KMS-11 (cell line): Measurements from ENCODE around the gene GNL3L.
"Not testable (repeated sequence)": the region's sequence is repeated elsewhere in the genome, so short reads cannot be mapped to it uniquely, and the experiment has no call there.

ENCODE experiments used
- H2AFZ ChIP-seq: fragments of 200-600 bp; sonication (generic); 2 replicates; pipeline ENCODE4 v1.6.1; 2016; ENCODE audit warnings: antibody characterized with exemption, mixed run types, low read depth
- H3K27ac ChIP-seq: fragments of 200-600 bp; sonication (generic); 2 replicates; pipeline ENCODE4 v1.6.1; 2016; ENCODE audit warnings: mild to moderate bottlenecking, mixed run types
- H3K27me3 ChIP-seq: fragments of 200-600 bp; sonication (generic); 2 replicates; pipeline ENCODE4 v1.6.1; 2017; ENCODE audit warnings: mild to moderate bottlenecking, low read depth, mixed run types, moderate library complexity; ENCODE audit not compliant: insufficient read depth
- H3K36me3 ChIP-seq: fragments of 200-600 bp; sonication (generic); 2 replicates; pipeline ENCODE4 v1.6.1; 2017; ENCODE audit warnings: mild to moderate bottlenecking, mixed run types; ENCODE audit not compliant: insufficient read depth
- H3K4me1 ChIP-seq: fragments of 200-600 bp; sonication (generic); 2 replicates; pipeline ENCODE4 v1.6.1; 2016; ENCODE audit warnings: mild to moderate bottlenecking, low read depth, mixed run types; ENCODE audit not compliant: poor library complexity, severe bottlenecking
- H3K4me2 ChIP-seq: fragments of 200-600 bp; sonication (generic); 2 replicates; pipeline ENCODE4 v1.7.0; 2016; ENCODE audit warnings: mild to moderate bottlenecking, mixed run types
- H3K4me3 ChIP-seq: fragments of 200-600 bp; sonication (generic); IDR thresholded peaks from 2 replicates; pipeline ENCODE4 v1.6.1; 2017; ENCODE audit warnings: low read depth, low read length, mixed read lengths; ENCODE audit not compliant: insufficient read depth
- H3K79me2 ChIP-seq: fragments of 200-600 bp; sonication (generic); 2 replicates; pipeline ENCODE4 v1.6.1; 2016; ENCODE audit warnings: low read depth, mixed run types; ENCODE audit not compliant: insufficient read depth
- H3K9ac ChIP-seq: fragments of 200-600 bp; sonication (generic); 2 replicates; pipeline ENCODE4 v1.6.1; 2016; ENCODE audit warnings: mild to moderate bottlenecking, mixed run types
- H4K20me1 ChIP-seq: fragments of 200-600 bp; sonication (generic); 2 replicates; pipeline ENCODE4 v1.6.1; 2016; ENCODE audit warnings: mild to moderate bottlenecking, mixed run types; ENCODE audit not compliant: insufficient read depth
- TF ChIP-seq, protein P1 (sequence below): fragments of 200-600 bp; sonication (generic); conservative IDR thresholded peaks from 2 replicates; pipeline ENCODE4 v1.6.1; 2017; ENCODE audit warnings: low read depth, mild to moderate bottlenecking, antibody characterized with exemption, low read length, moderate library complexity, mixed read lengths

GNL3L gene

GRCh38 chrX:54570332-54570731 is 40.3 kb downstream of the GNL3L start:
- TF ChIP-seq, protein P1, sequence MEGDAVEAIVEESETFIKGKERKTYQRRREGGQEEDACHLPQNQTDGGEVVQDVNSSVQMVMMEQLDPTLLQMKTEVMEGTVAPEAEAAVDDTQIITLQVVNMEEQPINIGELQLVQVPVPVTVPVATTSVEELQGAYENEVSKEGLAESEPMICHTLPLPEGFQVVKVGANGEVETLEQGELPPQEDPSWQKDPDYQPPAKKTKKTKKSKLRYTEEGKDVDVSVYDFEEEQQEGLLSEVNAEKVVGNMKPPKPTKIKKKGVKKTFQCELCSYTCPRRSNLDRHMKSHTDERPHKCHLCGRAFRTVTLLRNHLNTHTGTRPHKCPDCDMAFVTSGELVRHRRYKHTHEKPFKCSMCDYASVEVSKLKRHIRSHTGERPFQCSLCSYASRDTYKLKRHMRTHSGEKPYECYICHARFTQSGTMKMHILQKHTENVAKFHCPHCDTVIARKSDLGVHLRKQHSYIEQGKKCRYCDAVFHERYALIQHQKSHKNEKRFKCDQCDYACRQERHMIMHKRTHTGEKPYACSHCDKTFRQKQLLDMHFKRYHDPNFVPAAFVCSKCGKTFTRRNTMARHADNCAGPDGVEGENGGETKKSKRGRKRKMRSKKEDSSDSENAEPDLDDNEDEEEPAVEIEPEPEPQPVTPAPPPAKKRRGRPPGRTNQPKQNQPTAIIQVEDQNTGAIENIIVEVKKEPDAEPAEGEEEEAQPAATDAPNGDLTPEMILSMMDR = no peak
- Histone ChIP-seq H3K4me1 (no peaks in the 10 kb centered on the region), H3K4me3 (no peak overlapping the region), H4K20me1 (no peaks in the 10 kb centered on the region), H3K9ac (no peak overlapping the region), H3K27ac (no peak overlapping the region), H3K36me3 (no peaks in the 10 kb centered on the region), H3K27me3 (no peaks in the 10 kb centered on the region), H3K79me2 (no peaks in the 10 kb centered on the region), H2AFZ (no peak overlapping the region), H3K4me2 (no peak overlapping the region)

- not testable (repeated sequence) for H3K27me3 ChIP-seq, H3K4me1 ChIP-seq, H3K9ac ChIP-seq, H3K4me2 ChIP-seq, H4K20me1 ChIP-seq, H3K36me3 ChIP-seq, H3K27ac ChIP-seq, H3K79me2 ChIP-seq, H2AFZ ChIP-seq, H3K4me3 ChIP-seq
Observed at GRCh38 chrX:54572641-54573040, 42.6 kb downstream of the GNL3L start.

GRCh38 chrX:54597728-54598127 is 67.7 kb downstream of the GNL3L start:
- Histone ChIP-seq H3K4me1 (no peaks in the 10 kb centered on the region), H3K27ac (no peak overlapping the region), H3K36me3 (no peaks in the 10 kb centered on the region), H4K20me1 (no peaks in the 10 kb centered on the region), H2AFZ (no peak overlapping the region), H3K4me2 (no peak overlapping the region), H3K79me2 (no peaks in the 10 kb centered on the region), H3K4me3 (no peak overlapping the region), H3K9ac (no peak overlapping the region), H3K27me3 (no peaks in the 10 kb centered on the region)
- TF ChIP-seq, protein P1 = no peak

DNA sequence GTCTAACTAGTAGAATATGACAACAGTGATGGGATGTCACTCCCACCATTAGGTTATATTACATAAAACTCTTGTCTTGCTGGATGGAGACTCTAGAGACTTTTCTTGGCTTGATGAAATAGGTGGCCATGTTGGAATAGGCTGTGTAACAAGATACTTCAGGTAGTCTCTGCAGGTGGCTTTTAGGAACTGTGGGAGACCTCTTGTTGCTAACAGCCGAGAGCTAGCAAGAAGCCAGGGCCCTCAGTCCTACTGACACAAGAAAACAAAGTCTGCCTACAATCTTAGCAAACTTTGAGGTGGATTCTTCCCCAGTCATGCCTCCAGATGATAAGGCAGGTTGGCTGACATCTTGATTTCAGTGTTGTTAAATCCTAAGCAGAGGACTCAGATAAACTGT is 72.5 kb downstream of the GNL3L start:
- TF ChIP-seq, protein P1 = no peak
- no peak overlapping the region for H2AFZ ChIP-seq
- H3K4me3 ChIP-seq = no peak overlapping the region
- H3K4me2 ChIP-seq = no peak overlapping the region
- H3K9ac ChIP-seq = no peak overlapping the region
- no peaks in the 10 kb centered on the region for H3K36me3 ChIP-seq
- H3K79me2 ChIP-seq = no peaks in the 10 kb centered on the region
- no peaks in the 10 kb centered on the region for H3K4me1 ChIP-seq
- H3K27ac ChIP-seq = no peak overlapping the region
- H3K27me3 ChIP-seq = no peaks in the 10 kb centered on the region
- no peaks in the 10 kb centered on the region for H4K20me1 ChIP-seq
